ENCODE results near the gene ADIPOR2.
"Not testable (repeated sequence)": the region's sequence is repeated elsewhere in the genome, so short reads cannot be mapped to it uniquely, and the experiment has no call there.

ADIPOR2 gene

GRCh38 chr12:1816730-1817348 lies 126.0 kb downstream of the ADIPOR2 start:
- DNase-seq: no peak

- not testable (repeated sequence) for DNase-seq
These were observed 127.1 kb downstream of the ADIPOR2 start for GRCh38 chr12:1817928-1818327.

- DNase-seq: no peak
These were observed 128.2 kb downstream of the ADIPOR2 start for GRCh38 chr12:1819050-1819449.

GRCh38 chr12:1819571-1819970 lies 128.7 kb downstream of the ADIPOR2 start:
- no peak for DNase-seq

- DNase-seq: no peak
These were observed 129.5 kb downstream of the ADIPOR2 start, which contains the start of gene LRTM2 for GRCh38 chr12:1820191-1820895. Gene LRTM2 (plus strand): TSS chr12:1820565. CDS start chr12:1828149, 7,584 bp downstream.

- no peak for DNase-seq
These were observed 130.0 kb downstream of the ADIPOR2 start for GRCh38 chr12:1820896-1821291.

- no peak for DNase-seq
These were observed 130.9 kb downstream of the ADIPOR2 start for GRCh38 chr12:1821805-1822204.

GRCh38 chr12:1822699-1823098 lies 131.8 kb downstream of the ADIPOR2 start:
- no peak for DNase-seq

- DNase-seq: no peak
These were observed 132.4 kb downstream of the ADIPOR2 start for GRCh38 chr12:1823237-1823636.

GRCh38 chr12:1825382-1826102 lies 134.7 kb downstream of the ADIPOR2 start:
- no peak for DNase-seq

- no peak for DNase-seq
These were observed 135.5 kb downstream of the ADIPOR2 start for GRCh38 chr12:1826401-1826800.

- DNase-seq: no peak
These were observed 136.2 kb downstream of the ADIPOR2 start for GRCh38 chr12:1826867-1827705.

GRCh38 chr12:1827826-1828805 lies 137.2 kb downstream of the ADIPOR2 start:
- DNase-seq: no peak

- no peak for DNase-seq
These were observed 138.0 kb downstream of the ADIPOR2 start for GRCh38 chr12:1828856-1829255.

GRCh38 chr12:1829306-1829900 lies 138.5 kb downstream of the ADIPOR2 start:
- DNase-seq: no peak

- DNase-seq: no peak
These were observed 139.6 kb downstream of the ADIPOR2 start for GRCh38 chr12:1830401-1830845.

- no peak for DNase-seq
These were observed 140.4 kb downstream of the ADIPOR2 start for GRCh38 chr12:1830981-1831963.

- no peak for DNase-seq
These were observed 142.1 kb downstream of the ADIPOR2 start for GRCh38 chr12:1832801-1833595.

GRCh38 chr12:1833596-1834028 lies 142.7 kb downstream of the ADIPOR2 start:
- DNase-seq: no peak

Data from stimulated activated CD4-positive, alpha-beta T cell treated with anti-CD3 and anti-CD28 coated beads, Interleukin-4, amount 100 ng/mL, for 4 hours (primary cell).